GM12878 (cell line): ENCODE data around the gene CAVIN2. TPM values are rescaled to one million over a fixed set of nuclear protein-coding genes. Genes with fewer than 3 reads are reported as not detected.

Source experiments
- ATAC-seq: fragments of 200-7000 bp; cut with Tn5 transposase; 3 replicates; pipeline ENCODE4 v1.9.1; 2020; ENCODE audit warnings: mild to moderate bottlenecking, moderate library complexity
- BruUV-seq: library from RNA; stranded (reverse); fragments of 400-500 nt; replicated peaks from 2 replicates; lab custom pipeline; 2021; lab: Mats Ljungman, UMichigan
- CTCF ChIA-PET: fragments of 300-600 bp; sonication (Branson Sonifier 250); formaldehyde crosslinking; extraction: SDS; loops from one replicate; lab custom pipeline; 2021; ENCODE audit warnings: inconsistent platforms; lab: Yijun Ruan, JAX
- POLR2A ChIA-PET: fragments of 350-600 bp; formaldehyde crosslinking; extraction: SDS; loops from one replicate; lab custom pipeline; 2021; ENCODE audit warnings: inconsistent platforms; lab: Charles Lee
- RAD21 ChIA-PET: fragments of 300-600 bp; sonication (Branson Sonifier 250); formaldehyde crosslinking; loops from one replicate; lab custom pipeline; 2023; ENCODE audit warnings: antibody characterized with exemption; ENCODE audit not compliant: unreplicated experiment; lab: Charles Lee
- SMC1A ChIA-PET: fragments of 300-600 bp; sonication (Branson Sonifier 250); formaldehyde crosslinking; loops from one replicate; lab custom pipeline; 2023; ENCODE audit not compliant: unreplicated experiment, uncharacterized antibody; lab: Charles Lee
- DNase-seq: peaks from one replicate; pipeline ENCODE4 v3.0.0-alpha.2; 2011; ENCODE audit warnings: low read depth, low spot score
- FAIRE-seq: peaks from 3 replicates; lab custom pipeline; 2011; peaks lifted over from hg19 to GRCh38; lab: Jason Lieb, UNC
- H2AFZ ChIP-seq: 2 replicates; pipeline ENCODE4 v1.6.0; 2011; ENCODE audit warnings: low read depth, low read length, control low read depth; ENCODE audit not compliant: control insufficient read depth
- H3K27ac ChIP-seq: 2 replicates; pipeline ENCODE4 v1.5.1; 2011; ENCODE audit warnings: control low read depth; ENCODE audit not compliant: control insufficient read depth, insufficient read depth
- H3K27me3 ChIP-seq, 2 experiments: replicated peaks in 1 of 2; 2 replicates each; pipeline versions ENCODE4 v1.6.0 to v1.6.1; 2011; ENCODE audit warnings: low read length in 1 of 2; ENCODE audit not compliant: control insufficient read depth in 2 of 2, insufficient read depth in 2 of 2
- H3K36me3 ChIP-seq, 2 experiments: 2 replicates each; pipeline ENCODE4 v1.5.1; 2011; ENCODE audit warnings: low read length in 1 of 2; ENCODE audit not compliant: control insufficient read depth in 2 of 2, insufficient read depth in 2 of 2
- H3K4me1 ChIP-seq: 2 replicates; pipeline ENCODE4 v1.6.1; 2011; ENCODE audit warnings: mild to moderate bottlenecking, low read length, moderate library complexity, mixed read lengths; ENCODE audit not compliant: control insufficient read depth, insufficient read depth
- H3K4me2 ChIP-seq: 2 replicates; pipeline ENCODE4 v1.6.0; 2011; ENCODE audit warnings: control low read depth; ENCODE audit not compliant: control insufficient read depth, insufficient read depth
- H3K4me3 ChIP-seq: fragments of 200-600 bp; sonication (generic); 2 replicates; pipeline ENCODE4 v1.5.1; 2016
- H3K79me2 ChIP-seq: 2 replicates; pipeline ENCODE4 v1.6.0; 2011; ENCODE audit warnings: low read length; ENCODE audit not compliant: control insufficient read depth, insufficient read depth
- H3K9ac ChIP-seq: 2 replicates; pipeline ENCODE4 v1.8.0; 2011; ENCODE audit warnings: low read length, control low read depth, mixed read lengths; ENCODE audit not compliant: control insufficient read depth, insufficient read depth
- H3K9me3 ChIP-seq: replicated peaks from 3 replicates; pipeline ENCODE4 v1.5.1; 2011; ENCODE audit warnings: mild to moderate bottlenecking, low read length; ENCODE audit not compliant: control insufficient read depth, insufficient read depth
- H4K20me1 ChIP-seq: 2 replicates; pipeline ENCODE4 v1.6.0; 2011; ENCODE audit not compliant: control insufficient read depth, insufficient read depth
- CBX5 ChIP-seq: sonication (generic); IDR thresholded peaks from 2 replicates; pipeline ENCODE4 v1.6.1; 2016; ENCODE audit warnings: low read depth, moderate library complexity, mild to moderate bottlenecking, inconsistent platforms
- CHD2 ChIP-seq: IDR thresholded peaks from 2 replicates; pipeline ENCODE4 v1.6.1; 2011; ENCODE audit warnings: low read depth, low read length, improper control_type of control experiment, borderline replicate concordance
- DPF2 ChIP-seq: fragments of 450-650 bp; IDR thresholded peaks from 2 replicates; pipeline ENCODE4 v1.6.1; 2017; ENCODE audit warnings: mild to moderate bottlenecking
- FOXM1 ChIP-seq: IDR thresholded peaks from 2 replicates; pipeline ENCODE4 v1.6.1; 2012; ENCODE audit warnings: low read depth, mild to moderate bottlenecking, inconsistent platforms, low read length, moderate library complexity
- GABPA ChIP-seq: IDR thresholded peaks from 2 replicates; pipeline ENCODE4 v1.6.1; 2014; ENCODE audit warnings: antibody characterized with exemption, low read depth, mild to moderate bottlenecking, inconsistent platforms
- IKZF1 ChIP-seq: fragments of 450-650 bp; conservative IDR thresholded peaks from 2 replicates; pipeline ENCODE4 v1.6.1; 2017; ENCODE audit warnings: antibody characterized with exemption, mild to moderate bottlenecking
- MYB ChIP-seq: fragments of 150-350 bp; IDR thresholded peaks from 2 replicates; pipeline ENCODE4 v1.6.1; 2014; ENCODE audit warnings: mild to moderate bottlenecking, low read depth, low read length, borderline replicate concordance
- NR2C1 ChIP-seq: fragments of 450-650 bp; IDR thresholded peaks from 2 replicates; pipeline ENCODE4 v1.6.1; 2017; ENCODE audit warnings: antibody characterized with exemption, mild to moderate bottlenecking, moderate library complexity
- POLR2A ChIP-seq: IDR thresholded peaks from 2 replicates; pipeline ENCODE4 v1.6.1; 2011; ENCODE audit warnings: low read depth, mild to moderate bottlenecking, low read length
- ZBED1 ChIP-seq: IDR thresholded peaks from 2 replicates; pipeline ENCODE4 v1.6.1; 2016; ENCODE audit warnings: borderline replicate concordance
- ZNF384 ChIP-seq: IDR thresholded peaks from 2 replicates; pipeline ENCODE4 v1.6.1; 2012; ENCODE audit warnings: low read depth, mild to moderate bottlenecking, low read length, improper control_type of control experiment, borderline replicate concordance
- WGBS: methylation state at CpG from one replicate; pipeline ENCODE4 v1.1.6; 2016; ENCODE audit warnings: low lambda C conversion rate; ENCODE audit not compliant: insufficient replicate concordance, insufficient coverage; ENCODE audit errors: missing lambda C conversion rate; 5-methylcytosine and 5-hydroxymethylcytosine counted together
- in situ Hi-C: fragments of 300-500 bp; cut with MboI; formaldehyde crosslinking; loops from 9 replicates; pipeline ENCODE4 v1.14.3; 2018; ENCODE audit warnings: mixed read lengths
- intact Hi-C: fragments of 100-400 bp; cut with micrococcal nuclease; formaldehyde crosslinking; loops from one replicate; pipeline ENCODE4 v1.14.2; 2022; ENCODE audit not compliant: unreplicated experiment
- polyA plus RNA-seq, 11 experiments: library from polyadenylated mRNA; depleted of rRNA in 4 of 11; unstranded in 6 of 11; stranded (reverse) in 5 of 11; fragments of >200 nt; fragmentation: Nextera tagmentation in 4 of 11; fragmentation: Illumina TruSeq in 1 of 11; extraction: Ambion mirVana in 4 of 11; extraction: Trizol in 1 of 11; gene quantifications; 1 replicate in 1 of 11; 2 replicates in 10 of 11; pipeline versions ENCODE4 v1.2.1 to v1.2.3, GENCODE V29; 2011 to 2016; ENCODE audit warnings: inconsistent platforms in 2 of 11, missing spikeins in 2 of 11, low read depth in 1 of 11
- total RNA-seq, 4 experiments: library from RNA; depleted of rRNA in 3 of 4; stranded (reverse); fragments of >200 nt in 3 of 4; fragmentation: Illumina TruSeq in 1 of 4; extraction: Trizol in 1 of 4; gene quantifications; 2 replicates each; pipeline versions ENCODE4 v1.2.1 to v1.2.3, GENCODE V29; 2013 to 2021
- TF ChIP-seq, protein P1 (sequence below): fragments of 450-650 bp; IDR thresholded peaks from 2 replicates; pipeline ENCODE4 v1.6.1; 2018; ENCODE audit warnings: borderline replicate concordance, mild to moderate bottlenecking; ENCODE audit not compliant: partially characterized antibody

CAVIN2 gene
- total and polyA plus RNA-seq, 10 of the 15 experiments (the other 5 are each of a cell fraction or from before 2014, with no cell fraction given), result not detected

DNA sequence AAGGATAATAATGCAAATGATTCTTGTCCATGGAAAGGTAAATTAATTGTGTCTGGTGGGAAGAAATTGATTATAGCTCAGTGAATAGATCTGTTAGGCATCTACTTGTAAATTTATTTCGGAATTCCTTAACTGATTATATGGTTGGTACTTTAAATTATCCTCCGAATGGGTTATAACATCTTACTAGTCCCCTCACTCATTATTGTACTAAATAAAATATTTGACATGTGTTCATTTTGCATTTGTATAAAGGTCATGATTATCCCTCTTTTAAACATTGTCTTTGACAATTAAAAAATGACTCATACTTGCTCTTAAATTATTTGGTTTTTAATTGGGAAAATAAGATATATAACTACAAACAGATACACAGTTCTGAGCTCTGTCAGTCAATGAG lies 47.4 kb downstream of the CAVIN2 start:
- ChIA-PET RAD21 (no interaction called here), CTCF (interaction anchor here (0.9 kb wide), 1 partner anchor 200 kb away, joined by 3 read pairs; no protein-coding TSS in a partner anchor), SMC1A (interaction anchor here (0.7 kb wide), 1 partner anchor 13 kb away, joined by 3 read pairs; no protein-coding TSS in a partner anchor), POLR2A (no interaction called here)
- no peak for FAIRE-seq
- Histone ChIP-seq H3K27me3 (no peaks in the 10 kb centered on the region), H2AFZ (no peak overlapping the region), H3K27ac (no peak overlapping the region), H4K20me1 (no peaks in the 10 kb centered on the region), H3K9ac (no peak overlapping the region), H3K4me3 (no peak overlapping the region), H3K4me2 (no peak overlapping the region), H3K79me2 (no peaks in the 10 kb centered on the region), H3K4me1 (no peaks in the 10 kb centered on the region), H3K9me3 (no peaks in the 10 kb centered on the region), H3K36me3 (no peaks in the 10 kb centered on the region)
- BruUV-seq, result no TSS peak
- in situ Hi-C loops, result no loop called here
- 46% methylated on average over 2 of the region's 2 CpGs for WGBS
- no peak for ATAC-seq
- no peak for TF ChIP-seq NR2C1
- TF ChIP-seq IKZF1, result no peak
- TF ChIP-seq MYB, result no peak
- TF ChIP-seq ZBED1, result no peak
- TF ChIP-seq FOXM1, result no peak
- no peak for TF ChIP-seq CHD2
- intact Hi-C loops, result no loop called here
- no peak for DNase-seq

DNA sequence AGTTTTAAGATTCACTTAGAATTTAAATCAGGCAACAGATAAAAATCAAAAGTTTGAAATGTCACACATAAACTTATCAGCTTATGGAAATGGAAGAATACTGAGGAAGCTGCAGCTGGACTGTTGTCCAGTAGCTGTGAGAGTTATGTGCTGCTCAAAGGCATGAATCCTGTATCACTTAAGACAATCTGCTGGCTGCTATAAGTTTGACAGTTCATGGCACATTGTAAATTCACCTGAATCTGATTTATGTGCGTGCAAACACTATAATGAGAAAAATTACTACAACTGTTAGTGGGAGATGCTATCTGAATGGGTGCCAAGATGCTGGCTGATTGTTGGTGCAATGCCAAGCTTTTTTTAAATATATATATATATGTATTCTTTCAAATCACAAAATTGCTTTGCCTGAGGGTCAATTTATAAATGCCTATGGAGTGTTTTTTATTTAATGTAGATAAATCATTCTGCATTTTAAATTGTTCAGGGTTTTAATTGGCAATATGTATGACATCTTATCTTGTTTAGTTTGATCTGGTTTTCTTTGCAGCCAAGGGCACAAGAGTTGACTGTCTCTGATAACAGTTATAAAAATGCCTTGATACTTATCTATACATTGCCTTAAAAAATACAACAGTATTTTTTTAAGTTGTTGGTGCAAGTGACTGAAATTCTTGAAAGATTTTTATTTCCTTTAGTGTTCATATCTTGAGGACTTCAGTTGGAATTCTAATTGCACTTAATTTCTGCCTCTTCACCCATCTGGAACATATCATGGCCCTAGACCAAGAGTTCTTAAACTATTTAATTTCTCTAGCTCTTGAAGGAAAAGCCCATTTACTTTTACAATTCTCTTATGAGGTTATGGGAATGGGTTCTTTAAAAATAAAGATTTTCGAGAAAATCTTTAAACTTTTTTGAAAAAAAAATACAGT lies 48.7 kb downstream of the CAVIN2 start:
- ChIA-PET POLR2A (no interaction called here), SMC1A (interaction anchor here (0.6 kb wide), 1 partner anchor 12 kb away, joined by 3 read pairs; no protein-coding TSS in a partner anchor), CTCF (interaction anchor here (1.6 to 2.2 kb wide), 2 partner anchors 11 to 14 kb away, joined by 4 to 7 read pairs; no protein-coding TSS in a partner anchor), RAD21 (no interaction called here)
- no TSS peak for BruUV-seq
- H3K79me2 ChIP-seq, result no peaks in the 10 kb centered on the region
- H3K4me1 ChIP-seq, result no peaks in the 10 kb centered on the region
- WGBS, result 20% methylated on average over 2 of the region's 2 CpGs
- H3K27ac ChIP-seq, result no peak overlapping the region
- H3K9ac ChIP-seq, result no peak overlapping the region
- TF ChIP-seq DPF2, result no peak
- TF ChIP-seq ZNF384, result no peak
- no peak for TF ChIP-seq CBX5
- no peak for TF ChIP-seq POLR2A
- TF ChIP-seq, protein P1, sequence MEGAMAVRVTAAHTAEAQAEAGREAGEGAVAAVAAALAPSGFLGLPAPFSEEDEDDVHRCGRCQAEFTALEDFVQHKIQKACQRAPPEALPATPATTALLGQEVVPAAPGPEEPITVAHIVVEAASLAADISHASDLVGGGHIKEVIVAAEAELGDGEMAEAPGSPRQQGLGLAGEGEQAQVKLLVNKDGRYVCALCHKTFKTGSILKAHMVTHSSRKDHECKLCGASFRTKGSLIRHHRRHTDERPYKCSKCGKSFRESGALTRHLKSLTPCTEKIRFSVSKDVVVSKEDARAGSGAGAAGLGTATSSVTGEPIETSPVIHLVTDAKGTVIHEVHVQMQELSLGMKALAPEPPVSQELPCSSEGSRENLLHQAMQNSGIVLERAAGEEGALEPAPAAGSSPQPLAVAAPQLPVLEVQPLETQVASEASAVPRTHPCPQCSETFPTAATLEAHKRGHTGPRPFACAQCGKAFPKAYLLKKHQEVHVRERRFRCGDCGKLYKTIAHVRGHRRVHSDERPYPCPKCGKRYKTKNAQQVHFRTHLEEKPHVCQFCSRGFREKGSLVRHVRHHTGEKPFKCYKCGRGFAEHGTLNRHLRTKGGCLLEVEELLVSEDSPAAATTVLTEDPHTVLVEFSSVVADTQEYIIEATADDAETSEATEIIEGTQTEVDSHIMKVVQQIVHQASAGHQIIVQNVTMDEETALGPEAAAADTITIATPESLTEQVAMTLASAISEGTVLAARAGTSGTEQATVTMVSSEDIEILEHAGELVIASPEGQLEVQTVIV, result no peak
- TF ChIP-seq GABPA, result no peak
- TF ChIP-seq, all 136 proteins: peak for 0
- in situ Hi-C loops, result no loop called here
- Histone ChIP-seq H3K4me2 (no peak overlapping the region), H3K27me3 (no peaks in the 10 kb centered on the region), H2AFZ (no peak overlapping the region), H4K20me1 (no peaks in the 10 kb centered on the region), H3K4me3 (no peak overlapping the region), H3K36me3 (no peaks in the 10 kb centered on the region), H3K9me3 (no peaks in the 10 kb centered on the region)
- DNase-seq (no peak), FAIRE-seq (no peak), ATAC-seq (no peak)
- intact Hi-C loops, result no loop called here
